Smooth muscle cell of trachea (primary cell): ENCODE results near the gene TBXA2R. TPM values are rescaled to one million over a fixed set of nuclear protein-coding genes. Genes with fewer than 3 reads are reported as not detected.

Source experiments
- total RNA-seq: library from RNA; depleted of rRNA; stranded (reverse); fragments of >200 nt; gene quantifications from 2 replicates; pipeline ENCODE4 v1.2.1, GENCODE V29; 2014

Gene TBXA2R
- 2.8 and 2.9 TPM in 2 replicates for total RNA-seq

DNA sequence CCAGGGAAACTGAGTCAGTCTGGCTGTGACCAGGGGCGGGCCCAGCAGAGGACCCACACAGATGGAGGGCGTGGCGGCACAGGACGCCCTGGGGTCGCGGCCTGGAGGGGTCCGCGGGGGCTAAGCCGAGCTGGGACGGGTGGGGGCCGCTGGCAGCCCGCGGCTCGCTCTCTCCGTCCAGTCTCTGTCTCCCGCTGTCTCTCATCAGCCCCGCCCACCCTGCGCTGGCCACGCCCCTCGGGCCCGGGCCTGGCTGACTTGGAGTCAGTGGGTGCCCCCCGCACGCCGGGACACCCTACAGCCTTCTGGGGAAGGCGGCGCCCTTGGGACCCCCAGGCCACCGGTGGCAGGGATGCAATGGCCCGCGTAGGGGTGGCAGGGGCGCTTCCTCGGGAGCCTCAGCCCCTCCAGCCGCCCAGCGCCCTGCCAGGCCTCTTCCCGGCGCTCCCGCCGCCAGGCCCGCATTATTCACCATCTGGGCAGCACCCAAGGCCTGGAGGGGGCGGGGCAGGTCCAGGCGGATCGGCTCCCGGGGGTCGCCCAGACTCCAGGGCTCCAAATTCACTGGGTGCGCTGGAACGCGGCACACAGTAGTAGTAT is at the start of gene TBXA2R:
Gene TBXA2R (minus strand): TSS at position 186 of the 600 bp plus-strand sequence. CDS start 6,241 bp downstream, outside the sequence.

GRCh38 chr19:3626473-3627350 is 20.0 kb upstream of the TBXA2R start, which contains the start of gene CACTIN:
Gene CACTIN (minus strand): TSS chr19:3626790. CDS start chr19:3626762, 28 bp downstream.

GRCh38 chr19:3585301-3586126 is 21.2 kb downstream of the TBXA2R start, which contains the start of gene GIPC3:
Gene GIPC3 (plus strand): TSS chr19:3585478. CDS start chr19:3585598, 120 bp downstream.

DNA sequence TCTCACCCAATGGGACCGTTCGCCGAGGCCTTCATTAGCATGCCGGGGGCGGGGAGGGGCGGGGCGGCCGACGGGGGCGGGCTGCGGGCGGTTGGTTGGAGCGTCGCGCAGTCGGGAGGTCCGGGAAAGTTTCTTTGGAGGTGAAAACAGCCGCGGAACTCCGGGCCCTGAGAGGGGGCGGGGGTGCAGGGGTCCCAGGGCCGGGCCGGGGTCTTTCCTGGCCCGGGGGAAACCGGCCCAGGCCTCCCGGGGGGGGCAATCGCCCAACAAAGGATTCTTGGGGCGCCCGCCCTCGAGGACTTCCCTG is 33.9 kb downstream of the TBXA2R start, which contains the start of gene HMG20B:
Gene HMG20B (plus strand): TSS at position 90 of the 307 bp plus-strand sequence. CDS start 366 bp downstream, outside the sequence.

DNA sequence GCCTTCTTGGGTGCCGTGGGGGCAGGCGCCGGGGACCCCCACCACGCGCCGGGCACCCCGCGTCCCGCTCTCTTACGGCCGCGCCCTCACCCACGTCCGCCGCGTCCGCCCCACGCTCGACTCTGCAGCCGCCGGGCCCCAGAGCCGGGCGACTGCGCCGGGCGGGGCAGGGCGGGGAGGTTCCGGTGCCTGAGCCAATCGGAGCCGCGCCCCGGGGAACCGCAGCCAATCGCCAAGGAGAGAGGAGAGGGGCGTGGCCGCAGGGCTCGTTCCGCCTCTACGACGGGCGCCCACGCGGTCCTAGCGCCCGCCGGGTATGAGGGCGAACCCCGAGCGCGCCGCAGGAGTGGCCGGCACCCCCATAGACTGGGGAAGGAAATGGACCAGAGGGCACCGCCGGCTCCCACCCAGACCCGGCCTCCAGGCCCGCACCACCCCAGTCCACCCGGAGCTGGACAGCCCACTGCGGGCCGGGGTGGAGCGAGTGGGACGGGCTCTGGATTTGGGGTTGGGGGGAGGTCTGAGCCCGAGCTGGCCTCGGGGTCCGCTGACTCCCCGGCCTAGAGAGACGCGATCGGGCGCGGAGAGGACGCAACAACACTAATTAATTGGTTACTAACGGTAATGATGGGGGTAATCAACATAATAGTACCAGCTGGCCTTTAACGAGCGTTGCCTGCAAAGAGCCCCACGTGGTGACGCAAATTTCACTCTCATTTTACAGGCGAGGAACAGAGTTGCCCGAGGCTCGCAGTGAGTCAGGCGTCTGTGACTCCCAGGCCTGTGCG is 49.0 kb downstream of the TBXA2R start, which contains the start of gene MFSD12:
Gene MFSD12 (minus strand): TSS at position 126 of the 788 bp plus-strand sequence. CDS start 183 bp downstream, outside the sequence.

Other genes with a start within 250 kb of the TBXA2R start
- gene NFIC, start 240.3 kb downstream of the TBXA2R start, total RNA-seq: 93.5 and 113 TPM in 2 replicates
- gene SMIM24, start 126.3 kb downstream of the TBXA2R start, total RNA-seq: not detected in 2 replicates
- gene SMIM44, start 123.4 kb downstream of the TBXA2R start, total RNA-seq: not detected in 2 replicates
- 12.5 and 15.9 TPM in 2 replicates for gene DOHH, start 106.2 kb downstream of the TBXA2R start, total RNA-seq
- 48.8 and 52.1 TPM in 2 replicates for gene FZR1, start 100.6 kb downstream of the TBXA2R start, total RNA-seq
- gene TEKTIP1, start 67.7 kb downstream of the TBXA2R start, total RNA-seq: not detected in 2 replicates
- gene MFSD12, start 49.3 kb downstream of the TBXA2R start, total RNA-seq: 50.2 and 174 TPM in 2 replicates
- 91.1 and 102 TPM in 2 replicates for gene HMG20B, start 33.9 kb downstream of the TBXA2R start, total RNA-seq
- gene GIPC3, start 21.4 kb downstream of the TBXA2R start, total RNA-seq: under 0.01 TPM in 1 of 2 replicates, not detected in the other
- 26.8 and 35.6 TPM in 2 replicates for gene CACTIN, start 19.9 kb upstream of the TBXA2R start, total RNA-seq
- 27.6 and 60.0 TPM in 2 replicates for gene PIP5K1C, start 93.6 kb upstream of the TBXA2R start, total RNA-seq
- gene TJP3, start 101.5 kb upstream of the TBXA2R start, total RNA-seq: under 0.01 TPM in 1 of 2 replicates, not detected in the other
- gene APBA3, start 154.8 kb upstream of the TBXA2R start, total RNA-seq: 19.3 and 28.9 TPM in 2 replicates
- 21.8 and 50.2 TPM in 2 replicates for gene MRPL54, start 155.8 kb upstream of the TBXA2R start, total RNA-seq
- not detected in 2 replicates for gene RAX2, start 165.4 kb upstream of the TBXA2R start, total RNA-seq
- 0.15 TPM in 1 of 2 replicates, not detected in the other for gene MATK, start 179.5 kb upstream of the TBXA2R start, total RNA-seq